Skin of body (tissue), 3 donors: Measurements from ENCODE around the gene BTBD9. TPM values are rescaled to one million over a fixed set of nuclear protein-coding genes. Genes with fewer than 3 reads are reported as not detected.
"Not testable (repeated sequence)": the region's sequence is repeated elsewhere in the genome, so short reads cannot be mapped to it uniquely, and the experiment has no call there.

ENCODE experiments used
- DNase-seq: peaks from one replicate; lab custom pipeline; 2025; lab: John Stamatoyannopoulos, UW
- small RNA-seq: library from RNA; depleted of rRNA; stranded (forward); fragments of <200 nt; gene quantifications from one replicate; pipeline ENCODE3, GENCODE V24; 2014; ENCODE audit warnings: low replicate concordance
- total RNA-seq: library from RNA; depleted of rRNA; stranded (reverse); fragments of >200 nt; gene quantifications from one replicate; pipeline ENCODE4 v1.2.3, GENCODE V29; 2014

The BTBD9 gene
- total RNA-seq, 1 donor from 2014 or later = 15.0 TPM

- DNase-seq = not testable (repeated sequence)
Measured at GRCh38 chr6:38124224-38124926, 515.4 kb downstream of the BTBD9 start.

- DNase-seq = no peak
Measured at GRCh38 chr6:38119516-38119915, 520.2 kb downstream of the BTBD9 start.

GRCh38 chr6:38118791-38119365, 520.9 kb downstream of the BTBD9 start:
- DNase-seq = no peak

Small RNAs within 50 kb of the gene (small RNA-seq; reads per million reads assigned to genes)
- gene RF00019 (not detected), gene RF00279 (not detected)

Other genes with a start within 250 kb of the BTBD9 start
- gene GLO1, start 63.2 kb upstream of the BTBD9 start, total RNA-seq = 93.5 TPM
- 0.89 TPM for gene DNAH8, start 75.4 kb upstream of the BTBD9 start, total RNA-seq